Memory B cell (primary cell): ENCODE measurements around the gene TRIM14.
"Not testable (repeated sequence)": the region's sequence is repeated elsewhere in the genome, so short reads cannot be mapped to it uniquely, and the experiment has no call there.

Experiments used
- ATAC-seq: fragments of 150-1000 bp; cut with Tn5 transposase; 2 replicates; pipeline ENCODE4 v1.10.0; 2021; ENCODE audit warnings: low read depth, mild to moderate bottlenecking, moderate library complexity
- DNase-seq, 2 donors: peaks; one replicate each; pipeline ENCODE4 v3.0.0; 2022; ENCODE audit warnings: low spot score in 2 of 2
- H3K27ac Mint-ChIP-seq: one replicate; pipeline ENCODE4 v1.8.0; 2022; ENCODE audit warnings: mild to moderate bottlenecking, moderate library complexity, mixed read lengths
- H3K27me3 Mint-ChIP-seq: one replicate; pipeline ENCODE4 v1.8.0; 2022; ENCODE audit warnings: mixed read lengths
- H3K36me3 Mint-ChIP-seq: one replicate; pipeline ENCODE4 v1.8.0; 2022; ENCODE audit warnings: mild to moderate bottlenecking, mixed read lengths
- H3K4me1 Mint-ChIP-seq: one replicate; pipeline ENCODE4 v1.8.0; 2022; ENCODE audit warnings: mixed read lengths
- H3K4me3 Mint-ChIP-seq: one replicate; pipeline ENCODE4 v1.8.0; 2022; ENCODE audit warnings: mild to moderate bottlenecking, moderate library complexity, mixed read lengths
- H3K9me3 Mint-ChIP-seq: one replicate; pipeline ENCODE4 v1.8.0; 2022; ENCODE audit warnings: mixed read lengths

The TRIM14 gene

GRCh38 chr9:98031169-98031568 lies 87.9 kb downstream of the TRIM14 start:
- peaks cover 19% of the 10 kb centered on the region for H3K4me1 Mint-ChIP-seq
- DNase-seq (no peak), ATAC-seq (no peak)
- peaks cover 1% of the 10 kb centered on the region for H3K36me3 Mint-ChIP-seq
- H3K27ac Mint-ChIP-seq: no peak overlapping the region
- no peaks in the 10 kb centered on the region for H3K9me3 Mint-ChIP-seq
- no peak overlapping the region for H3K4me3 Mint-ChIP-seq
- no peaks in the 10 kb centered on the region for H3K27me3 Mint-ChIP-seq

GRCh38 chr9:98024702-98025101 lies 94.3 kb downstream of the TRIM14 start:
- Mint-ChIP-seq H3K4me1 (peaks cover 5% of the 10 kb centered on the region), H3K4me3 (no peak overlapping the region), H3K27ac (no peak overlapping the region), H3K36me3 (peaks cover 11% of the 10 kb centered on the region), H3K27me3 (peaks cover 3% of the 10 kb centered on the region), H3K9me3 (no peaks in the 10 kb centered on the region)
- no peak for DNase-seq
- no peak for ATAC-seq

GRCh38 chr9:98022447-98022846 lies 96.6 kb downstream of the TRIM14 start:
- Mint-ChIP-seq H3K9me3 (no peaks in the 10 kb centered on the region), H3K27ac (no peak overlapping the region), H3K4me1 (peaks cover 7% of the 10 kb centered on the region), H3K27me3 (peaks cover 3% of the 10 kb centered on the region), H3K36me3 (peaks cover 17% of the 10 kb centered on the region), H3K4me3 (no peak overlapping the region)
- no peak for ATAC-seq
- DNase-seq: no peak

GRCh38 chr9:98021306-98022040 lies 97.5 kb downstream of the TRIM14 start:
- no peak overlapping the region for H3K4me3 Mint-ChIP-seq
- H3K27me3 Mint-ChIP-seq: peaks cover 3% of the 10 kb centered on the region
- no peaks in the 10 kb centered on the region for H3K9me3 Mint-ChIP-seq
- H3K27ac Mint-ChIP-seq: peak overlapping the region; percentile 14
- peaks cover 7% of the 10 kb centered on the region for H3K4me1 Mint-ChIP-seq
- H3K36me3 Mint-ChIP-seq: peaks cover 22% of the 10 kb centered on the region
- ATAC-seq: no peak
- DNase-seq: no peak

GRCh38 chr9:98020476-98021145 lies 98.4 kb downstream of the TRIM14 start:
- Mint-ChIP-seq H3K4me3 (no peak overlapping the region), H3K27ac (peak overlapping the region; percentile 72), H3K27me3 (peaks cover 3% of the 10 kb centered on the region), H3K4me1 (peaks cover 5% of the 10 kb centered on the region), H3K36me3 (peaks cover 26% of the 10 kb centered on the region), H3K9me3 (no peaks in the 10 kb centered on the region)
- no peak for ATAC-seq
- DNase-seq: no peak

GRCh38 chr9:98019869-98020268 lies 99.2 kb downstream of the TRIM14 start:
- not testable (repeated sequence) for H3K4me1 Mint-ChIP-seq, ATAC-seq, H3K27ac Mint-ChIP-seq, H3K9me3 Mint-ChIP-seq, H3K27me3 Mint-ChIP-seq, DNase-seq, H3K4me3 Mint-ChIP-seq
- peaks cover 28% of the 10 kb centered on the region for H3K36me3 Mint-ChIP-seq
